GM18502 (cell line): ENCODE measurements around the gene GUK1.
"Not testable (repeated sequence)": the region's sequence is repeated elsewhere in the genome, so short reads cannot be mapped to it uniquely, and the experiment has no call there.

Source experiments
- ATAC-seq: cut with Tn5 transposase; IDR thresholded peaks from one replicate; pipeline ENCODE4 v1.9.1; 2021; ENCODE audit warnings: mild to moderate bottlenecking; ENCODE audit not compliant: unreplicated experiment, poor library complexity

GUK1 gene

GRCh38 chr1:228175316-228176023 is 35.4 kb downstream of the GUK1 start:
- ATAC-seq, result no peak

GRCh38 chr1:228176024-228176395 is 35.9 kb downstream of the GUK1 start:
- no peak for ATAC-seq

GRCh38 chr1:228176461-228177182 is 36.5 kb downstream of the GUK1 start:
- no peak for ATAC-seq

- ATAC-seq, result no peak
Measured at GRCh38 chr1:228177183-228177475, 37.0 kb downstream of the GUK1 start.

- no peak for ATAC-seq
Measured at GRCh38 chr1:228177721-228178710, 37.9 kb downstream of the GUK1 start.

GRCh38 chr1:228178737-228179684 is 38.9 kb downstream of the GUK1 start:
- no peak for ATAC-seq

- no peak for ATAC-seq
Measured at GRCh38 chr1:228180271-228180958, 40.3 kb downstream of the GUK1 start.

GRCh38 chr1:228180959-228181644 is 41.0 kb downstream of the GUK1 start:
- ATAC-seq, result no peak

- ATAC-seq, result no peak
Measured at GRCh38 chr1:228181645-228182034, 41.6 kb downstream of the GUK1 start.

- no peak for ATAC-seq
Measured at GRCh38 chr1:228182296-228183030, 42.4 kb downstream of the GUK1 start.

- ATAC-seq, result no peak
Measured at GRCh38 chr1:228184152-228184551, 44.1 kb downstream of the GUK1 start.

GRCh38 chr1:228185641-228185965 is 45.5 kb downstream of the GUK1 start:
- ATAC-seq, result no peak

- not testable (repeated sequence) for ATAC-seq
Measured at GRCh38 chr1:228188249-228188648, 48.2 kb downstream of the GUK1 start.

GRCh38 chr1:228190182-228190581 is 50.1 kb downstream of the GUK1 start:
- ATAC-seq, result no peak

- ATAC-seq, result no peak
Measured at GRCh38 chr1:228190778-228191177, 50.7 kb downstream of the GUK1 start.

GRCh38 chr1:228194436-228194835 is 54.4 kb downstream of the GUK1 start:
- ATAC-seq, result no peak

- no peak for ATAC-seq
Measured at GRCh38 chr1:228194921-228195812, 55.1 kb downstream of the GUK1 start.
